GM12865 (cell line): ENCODE data around the gene DAZAP1.
A peak's percentile ranks its signal among the peaks of the same experiment; 100 is the strongest.

Source experiments
- DNase-seq: peaks from one replicate; pipeline ENCODE4 v3.0.0; 2010; ENCODE audit warnings: low read depth
- H3K4me3 ChIP-seq: 2 replicates; pipeline ENCODE4 v1.5.1; 2011; ENCODE audit warnings: mild to moderate bottlenecking, low read depth, low read length, control low read depth
- TF ChIP-seq, protein P1 (sequence below): IDR thresholded peaks from 2 replicates; pipeline ENCODE4 v1.5.1; 2011; ENCODE audit warnings: low read length, control low read depth, low read depth, inconsistent platforms; ENCODE audit not compliant: insufficient read depth; ENCODE audit errors: missing control alignments

DAZAP1 gene

GRCh38 chr19:1400281-1401137 is 6.9 kb upstream of the DAZAP1 start:
- DNase-seq = no peak
- TF ChIP-seq, protein P1, sequence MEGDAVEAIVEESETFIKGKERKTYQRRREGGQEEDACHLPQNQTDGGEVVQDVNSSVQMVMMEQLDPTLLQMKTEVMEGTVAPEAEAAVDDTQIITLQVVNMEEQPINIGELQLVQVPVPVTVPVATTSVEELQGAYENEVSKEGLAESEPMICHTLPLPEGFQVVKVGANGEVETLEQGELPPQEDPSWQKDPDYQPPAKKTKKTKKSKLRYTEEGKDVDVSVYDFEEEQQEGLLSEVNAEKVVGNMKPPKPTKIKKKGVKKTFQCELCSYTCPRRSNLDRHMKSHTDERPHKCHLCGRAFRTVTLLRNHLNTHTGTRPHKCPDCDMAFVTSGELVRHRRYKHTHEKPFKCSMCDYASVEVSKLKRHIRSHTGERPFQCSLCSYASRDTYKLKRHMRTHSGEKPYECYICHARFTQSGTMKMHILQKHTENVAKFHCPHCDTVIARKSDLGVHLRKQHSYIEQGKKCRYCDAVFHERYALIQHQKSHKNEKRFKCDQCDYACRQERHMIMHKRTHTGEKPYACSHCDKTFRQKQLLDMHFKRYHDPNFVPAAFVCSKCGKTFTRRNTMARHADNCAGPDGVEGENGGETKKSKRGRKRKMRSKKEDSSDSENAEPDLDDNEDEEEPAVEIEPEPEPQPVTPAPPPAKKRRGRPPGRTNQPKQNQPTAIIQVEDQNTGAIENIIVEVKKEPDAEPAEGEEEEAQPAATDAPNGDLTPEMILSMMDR = no peak
- peak overlapping the region; percentile 70 for H3K4me3 ChIP-seq

- DNase-seq = peak; percentile 64
- peak within 1 kb of the TSS; percentile 70 for H3K4me3 ChIP-seq
- TF ChIP-seq, protein P1 = peak; percentile 52
These were observed 6.1 kb upstream of the DAZAP1 start, which contains the start of gene GAMT for GRCh38 chr19:1401138-1401888. Gene GAMT (minus strand): TSS chr19:1401542. CDS start chr19:1401476, 66 bp downstream.

DNA sequence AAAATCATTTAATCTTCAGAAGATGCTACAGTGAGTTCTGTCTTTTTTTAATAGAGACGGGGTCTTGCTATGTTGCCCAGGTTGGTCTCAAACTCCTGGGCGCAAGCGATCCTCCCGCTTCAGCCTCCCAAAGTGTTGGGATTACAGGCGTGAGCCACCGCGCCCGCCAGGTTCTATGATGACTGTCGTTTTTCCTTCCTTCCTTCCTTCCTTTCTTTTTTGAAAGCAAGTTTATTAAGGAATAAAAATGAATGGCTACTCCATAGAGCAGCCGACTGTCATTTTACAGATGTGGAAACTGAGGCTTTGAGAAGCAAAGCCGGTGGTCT is 5.5 kb upstream of the DAZAP1 start:
- DNase-seq = no peak
- H3K4me3 ChIP-seq = peak overlapping the region; percentile 48
- TF ChIP-seq, protein P1 = no peak

GRCh38 chr19:1402411-1403070 is 4.8 kb upstream of the DAZAP1 start:
- no peak overlapping the region for H3K4me3 ChIP-seq
- TF ChIP-seq, protein P1 = no peak
- DNase-seq = no peak

GRCh38 chr19:1406774-1407527 is 435 bp upstream of the DAZAP1 start:
- peak overlapping the region; percentile 70 for H3K4me3 ChIP-seq
- TF ChIP-seq, protein P1 = peak; percentile 40
- DNase-seq = peak; percentile 99
